H1 (cell line): ENCODE results near the gene CXXC5. TPM values are rescaled to one million over a fixed set of nuclear protein-coding genes. Genes with fewer than 3 reads are reported as not detected.

Experiments used
- ASH2L ChIP-seq: fragments of 200-600, 300-600 bp; sonication (generic); IDR thresholded peaks from one replicate; pipeline ENCODE4 v1.7.1; 2017; ENCODE audit warnings: low read length
- ATF3 ChIP-seq: IDR thresholded peaks from 2 replicates; pipeline ENCODE4 v1.6.1; 2011; ENCODE audit warnings: low read depth, mild to moderate bottlenecking, low read length; ENCODE audit not compliant: insufficient read depth
- CHD1 ChIP-seq: IDR thresholded peaks from 2 replicates; pipeline ENCODE4 v1.6.1; 2012; ENCODE audit warnings: low read depth, low read length, improper control_type of control experiment
- CHD7 ChIP-seq: fragments of 300-600 bp; sonication (generic); IDR thresholded peaks from 2 replicates; pipeline ENCODE4 v1.7.1; 2012; ENCODE audit warnings: low read length, moderate library complexity, mild to moderate bottlenecking, inconsistent platforms; ENCODE audit not compliant: insufficient replicate concordance
- E2F6 ChIP-seq: IDR thresholded peaks from 2 replicates; pipeline ENCODE4 v1.6.1; 2012; ENCODE audit warnings: inconsistent platforms
- JUN ChIP-seq: IDR thresholded peaks from 2 replicates; pipeline ENCODE4 v1.6.1; 2011; ENCODE audit warnings: low read depth, mild to moderate bottlenecking, improper control_type of control experiment, low read length
- KDM4A ChIP-seq: IDR thresholded peaks from one replicate; pipeline ENCODE4 v1.7.1; 2012; ENCODE audit warnings: low read depth, mild to moderate bottlenecking, moderate library complexity, low read length, inconsistent platforms; ENCODE audit not compliant: severe bottlenecking
- POLR2A ChIP-seq, 2 experiments: IDR thresholded peaks; 1 replicate in 1 of 2; 2 replicates in 1 of 2; pipeline ENCODE4 v1.6.1; 2011; ENCODE audit warnings: low read depth in 2 of 2, low read length in 2 of 2, mild to moderate bottlenecking in 2 of 2; ENCODE audit errors: control extremely low read depth in 1 of 2
- POU5F1 ChIP-seq: IDR thresholded peaks from 2 replicates; pipeline ENCODE4 v1.6.1; 2011; ENCODE audit warnings: low read depth, mild to moderate bottlenecking, low read length, moderate library complexity
- polyA plus RNA-seq, 7 experiments: library from polyadenylated mRNA; depleted of rRNA in 3 of 7; stranded (reverse) in 5 of 7; unstranded in 2 of 7; fragments of >200 nt in 5 of 7; fragments of 200-250 nt in 2 of 7; gene quantifications; 1 replicate in 5 of 7; 2 replicates in 1 of 7; 4 replicates in 1 of 7; pipeline versions ENCODE4 v1.2.1 to v1.2.3, GENCODE V29; 2011 to 2013; ENCODE audit warnings: missing spikeins in 2 of 7, mixed read lengths in 2 of 7
- total RNA-seq: library from RNA; stranded (reverse); fragmentation: NEBNext Ultra II Directional; extraction: Animal tissue kit (Norgen Biotek cat#: 25700); gene quantifications from 2 replicates; pipeline ENCODE4 v1.2.1, GENCODE V29; 2021

Gene CXXC5
- total and polyA plus RNA-seq, 2 of the 8 experiments (the other 6 are each of a cell fraction or from before 2014, with no cell fraction given): 61.4 to 74.0 TPM

- TF ChIP-seq CHD1 (no peak), POLR2A (IDR thresholded peaks at IDR 0.05; ENCODE audit: control extremely low read depth in 1 of 2, low read depth in 2 of 2, low read length in 2 of 2) (0 out of 3 replicates have a peak, but pooled peaks of 1 of the 2 experiments have one; percentile 19), E2F6 (no peak), JUN (no peak), CHD7 (no peak), KDM4A (peak; percentile 33), ASH2L (peak; percentile 50), ATF3 (no peak), POU5F1 (no peak)
Observed at GRCh38 chr5:139648205-139649081, at the start of gene CXXC5 (continued).
